Body of pancreas (tissue), 4 donors: ENCODE measurements around the gene SMIM43. TPM values are rescaled to one million over a fixed set of nuclear protein-coding genes. Genes with fewer than 3 reads are reported as not detected.

Source experiments
- ATAC-seq: fragments of 150-250 bp; one replicate; pipeline ENCODE4 v1.9.1; 2016
- DNase-seq, 4 donors: peaks; one replicate each; pipeline ENCODE4 v3.0.0-alpha.2; 2019
- H3K27ac ChIP-seq, 4 donors: fragments of 200-600 bp; sonication (generic); 1 replicate in 3 of 4; 2 replicates in 1 of 4; pipeline versions ENCODE4 v1.5.1 to v1.6.1; 2016 to 2019; ENCODE audit warnings: mild to moderate bottlenecking in 1 of 4, mixed read lengths in 1 of 4, moderate library complexity in 1 of 4
- H3K27me3 ChIP-seq, 2 donors: fragments of 200-600 bp; sonication (generic); one replicate each; pipeline ENCODE4 v1.6.0; 2016; ENCODE audit warnings: mild to moderate bottlenecking in 1 of 2
- H3K36me3 ChIP-seq, 2 donors: fragments of 200-600 bp; sonication (generic); replicated peaks in 1 of 2; 2 replicates each; pipeline ENCODE4 v1.5.1; 2016; ENCODE audit warnings: low read depth in 2 of 2; ENCODE audit not compliant: insufficient read depth in 1 of 2
- H3K4me1 ChIP-seq: fragments of 200-600 bp; sonication (generic); one replicate; pipeline ENCODE4 v1.6.0; 2016
- H3K4me3 ChIP-seq, 2 donors: fragments of 200-600 bp; sonication (generic); 1 replicate in 1 of 2; 2 replicates in 1 of 2; pipeline ENCODE4 v1.5.1; 2016 to 2019
- H3K9me3 ChIP-seq, 3 donors: fragments of 200-600 bp; sonication (generic); 1 replicate in 2 of 3; 2 replicates in 1 of 3; pipeline ENCODE4 v1.5.1; 2016
- POLR2A ChIP-seq, 3 donors: fragments of 450-650 bp; IDR thresholded peaks; one replicate each; pipeline ENCODE4 v1.6.1; 2016; ENCODE audit warnings: antibody characterized with exemption in 3 of 3, mild to moderate bottlenecking in 2 of 3
- WGBS, 2 donors: methylation state at CpG; one replicate each; pipeline ENCODE4 v1.1.5; 2017; 5-methylcytosine and 5-hydroxymethylcytosine counted together
- intact Hi-C: fragments of 100-400 bp; cut with DNase I; formaldehyde crosslinking; loops from one replicate; pipeline ENCODE4 v1.15.1; 2023
- total RNA-seq, 2 donors: library from RNA; depleted of rRNA; stranded (reverse); fragments of >200 nt; gene quantifications; one replicate each; pipeline ENCODE4 v1.1.0, GENCODE V29; 2016
- TF ChIP-seq, protein P1 (sequence below), 7 experiments: fragments of 450-650 bp in 4 of 7; fragments of 200-600 bp in 3 of 7; sonication (generic) in 3 of 7; IDR thresholded peaks; one replicate each; pipeline ENCODE4 v1.5.1; 2016 to 2019; ENCODE audit warnings: antibody characterized with exemption in 7 of 7

The SMIM43 gene
- total RNA-seq, 2 donors from 2014 or later, result not detected

DNA sequence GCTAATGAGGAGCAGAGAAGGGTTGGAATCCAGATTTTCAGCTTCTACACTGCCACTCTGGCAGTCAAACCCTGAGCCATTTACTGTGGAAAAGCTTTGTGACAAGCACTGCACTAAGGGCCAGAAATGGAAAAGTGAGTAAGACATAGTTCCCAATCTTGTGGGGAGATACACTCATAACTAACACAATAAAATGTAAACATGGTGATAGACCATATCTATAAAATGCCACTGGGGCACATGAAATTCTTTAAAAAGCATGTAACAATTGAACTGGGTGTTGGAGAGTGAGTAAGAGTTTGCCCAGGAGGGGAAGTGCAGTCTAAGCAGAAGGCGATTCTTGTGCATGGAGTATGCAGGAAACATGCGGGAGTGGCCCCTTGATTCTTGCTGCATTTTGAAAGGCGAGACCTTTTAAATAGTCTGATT lies 36.2 kb downstream of the SMIM43 start:
- DNase-seq (no peak), ATAC-seq (no peak)
- WGBS, 2 donors, result 76 to 84% methylated on average over 3 of the region's 3 CpGs
- Histone ChIP-seq H3K9me3 (no peaks in the 10 kb centered on the region), H3K27me3 (no peaks in the 10 kb centered on the region), H3K36me3 (no peaks in the 10 kb centered on the region), H3K4me1 (no peaks in the 10 kb centered on the region), H3K4me3 (no peak overlapping the region), H3K27ac (no peak overlapping the region)
- TF ChIP-seq, protein P1, sequence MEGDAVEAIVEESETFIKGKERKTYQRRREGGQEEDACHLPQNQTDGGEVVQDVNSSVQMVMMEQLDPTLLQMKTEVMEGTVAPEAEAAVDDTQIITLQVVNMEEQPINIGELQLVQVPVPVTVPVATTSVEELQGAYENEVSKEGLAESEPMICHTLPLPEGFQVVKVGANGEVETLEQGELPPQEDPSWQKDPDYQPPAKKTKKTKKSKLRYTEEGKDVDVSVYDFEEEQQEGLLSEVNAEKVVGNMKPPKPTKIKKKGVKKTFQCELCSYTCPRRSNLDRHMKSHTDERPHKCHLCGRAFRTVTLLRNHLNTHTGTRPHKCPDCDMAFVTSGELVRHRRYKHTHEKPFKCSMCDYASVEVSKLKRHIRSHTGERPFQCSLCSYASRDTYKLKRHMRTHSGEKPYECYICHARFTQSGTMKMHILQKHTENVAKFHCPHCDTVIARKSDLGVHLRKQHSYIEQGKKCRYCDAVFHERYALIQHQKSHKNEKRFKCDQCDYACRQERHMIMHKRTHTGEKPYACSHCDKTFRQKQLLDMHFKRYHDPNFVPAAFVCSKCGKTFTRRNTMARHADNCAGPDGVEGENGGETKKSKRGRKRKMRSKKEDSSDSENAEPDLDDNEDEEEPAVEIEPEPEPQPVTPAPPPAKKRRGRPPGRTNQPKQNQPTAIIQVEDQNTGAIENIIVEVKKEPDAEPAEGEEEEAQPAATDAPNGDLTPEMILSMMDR (IDR thresholded peaks at IDR 0.05), result no peak
- intact Hi-C loops, result no loop called here

DNA sequence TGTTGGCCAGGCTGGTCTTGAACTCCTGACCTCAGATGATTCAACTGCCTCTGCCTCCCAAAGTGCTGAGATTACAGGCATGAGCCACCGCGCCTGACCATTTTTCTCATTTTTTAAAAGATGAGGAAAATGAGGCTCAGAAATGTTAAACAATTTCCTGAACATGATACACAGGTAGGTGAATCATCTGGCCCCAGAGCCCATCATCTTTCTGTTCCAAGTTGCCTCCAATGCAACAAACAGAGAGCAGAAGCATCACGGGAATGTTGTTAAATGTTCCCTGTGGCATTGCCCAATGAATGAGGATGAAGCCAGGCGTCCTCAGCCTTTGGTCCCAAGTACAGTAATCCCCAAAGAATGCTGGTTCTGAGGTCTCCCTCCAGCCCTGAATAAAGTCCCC lies 36.9 kb downstream of the SMIM43 start:
- H3K4me1 ChIP-seq, result no peaks in the 10 kb centered on the region
- ATAC-seq, result no peak
- intact Hi-C loops, result no loop called here
- WGBS, 2 donors, result 70 to 81% methylated on average over 4 of the region's 4 CpGs
- no peaks in the 10 kb centered on the region for H3K9me3 ChIP-seq
- DNase-seq, result no peak
- no peak overlapping the region for H3K4me3 ChIP-seq
- H3K36me3 ChIP-seq, result no peaks in the 10 kb centered on the region
- TF ChIP-seq POLR2A (IDR thresholded peaks at IDR 0.05), result no peak
- TF ChIP-seq, protein P1 (IDR thresholded peaks at IDR 0.05), result no peak
- H3K27ac ChIP-seq, result no peak overlapping the region
- no peaks in the 10 kb centered on the region for H3K27me3 ChIP-seq

DNA sequence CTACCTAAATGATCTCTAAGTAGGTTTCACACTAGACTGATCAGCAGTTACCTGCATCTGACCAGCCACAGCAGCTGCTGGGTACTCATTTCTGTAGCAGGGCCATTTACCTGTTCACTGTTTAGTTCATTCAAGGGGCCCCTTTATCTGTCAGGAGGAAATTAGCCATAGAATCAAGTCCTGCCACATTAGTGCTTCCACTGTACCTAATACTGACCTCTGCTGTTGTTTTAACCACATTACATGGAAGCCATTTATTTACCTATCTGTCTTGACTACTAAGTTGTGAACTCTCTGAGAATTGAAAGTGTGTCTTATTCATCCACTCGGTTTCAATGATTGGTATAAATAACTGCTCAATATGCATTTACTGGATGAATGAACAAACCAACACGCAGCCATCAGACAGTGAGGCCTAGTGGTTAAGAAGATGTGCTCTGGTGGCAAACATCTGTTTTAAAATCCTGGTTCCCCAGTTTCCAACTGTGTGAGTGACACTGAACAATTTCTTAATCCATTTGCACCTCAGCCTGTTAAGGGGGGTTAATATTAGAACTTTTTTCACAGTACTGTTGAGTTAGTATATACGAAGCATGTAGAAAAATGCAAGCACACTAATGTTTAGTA lies 38.2 kb downstream of the SMIM43 start:
- ATAC-seq (peak; percentile 83), DNase-seq (no peak)
- TF ChIP-seq, protein P1 (IDR thresholded peaks at IDR 0.05), result peak; percentile 43 to 81 (median 75)
- TF ChIP-seq POLR2A (IDR thresholded peaks at IDR 0.05), result no peak
- WGBS, 2 donors, result 27% methylated on average over 3 of the region's 3 CpGs
- Histone ChIP-seq H3K27me3 (no peaks in the 10 kb centered on the region), H3K4me3 (no peak overlapping the region), H3K27ac (no peak overlapping the region), H3K9me3 (no peaks in the 10 kb centered on the region), H3K4me1 (no peaks in the 10 kb centered on the region), H3K36me3 (no peaks in the 10 kb centered on the region)
- intact Hi-C loops, result no loop called here

DNA sequence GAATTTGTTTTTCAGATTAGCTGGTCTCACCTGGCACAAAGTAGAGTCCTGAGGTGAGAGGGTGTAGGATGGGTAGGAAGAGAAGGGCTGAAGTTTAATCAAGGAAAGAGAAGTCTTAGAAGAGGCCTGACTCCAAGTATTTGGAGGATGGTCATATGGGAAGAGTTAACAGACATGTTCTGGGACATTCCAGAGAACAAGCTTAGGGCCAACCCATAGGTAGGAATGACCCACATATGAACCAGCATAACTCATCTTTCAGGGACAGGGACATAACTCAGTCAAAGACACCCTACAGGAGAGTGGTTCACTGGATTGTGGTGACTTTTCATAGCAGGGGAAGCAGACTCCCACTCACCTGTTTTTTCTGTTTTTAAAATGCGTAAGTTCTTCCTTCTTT lies 40.3 kb downstream of the SMIM43 start:
- 85 to 94% methylated on average over 1 of the region's 1 CpG for WGBS, 2 donors
- Histone ChIP-seq H3K27ac (no peak overlapping the region), H3K36me3 (no peaks in the 10 kb centered on the region), H3K4me1 (no peaks in the 10 kb centered on the region), H3K27me3 (no peaks in the 10 kb centered on the region), H3K4me3 (no peak overlapping the region), H3K9me3 (no peaks in the 10 kb centered on the region)
- intact Hi-C loops, result no loop called here
- TF ChIP-seq, protein P1 (IDR thresholded peaks at IDR 0.05), result no peak
- TF ChIP-seq POLR2A (IDR thresholded peaks at IDR 0.05), result no peak
- ATAC-seq, result no peak
- DNase-seq, result no peak

DNA sequence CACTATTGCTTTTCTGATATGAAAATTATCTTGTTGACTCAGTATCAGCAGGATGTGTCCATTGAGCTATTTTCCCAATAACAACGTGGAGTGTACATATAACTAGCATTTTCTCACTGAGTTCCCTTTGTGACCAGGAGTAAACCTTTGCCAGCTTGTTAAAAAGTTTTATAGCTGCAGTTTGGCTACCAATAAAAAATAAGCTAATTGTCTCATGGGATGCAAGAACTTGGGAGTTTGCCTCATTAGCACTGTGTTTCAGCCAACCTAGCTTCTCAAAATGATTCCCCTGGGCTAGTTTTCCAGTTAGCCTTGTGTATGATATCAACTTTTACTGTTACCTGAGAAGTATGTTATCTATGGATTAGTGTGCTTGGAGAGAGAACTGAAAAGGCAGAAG lies 43.3 kb downstream of the SMIM43 start:
- TF ChIP-seq POLR2A (IDR thresholded peaks at IDR 0.05), result no peak
- TF ChIP-seq, protein P1 (IDR thresholded peaks at IDR 0.05), result no peak
- 33 to 37% methylated on average over 1 of the region's 1 CpG for WGBS, 2 donors
- Histone ChIP-seq H3K27ac (no peak overlapping the region), H3K9me3 (no peaks in the 10 kb centered on the region), H3K36me3 (no peaks in the 10 kb centered on the region), H3K27me3 (no peaks in the 10 kb centered on the region), H3K4me3 (no peak overlapping the region), H3K4me1 (no peaks in the 10 kb centered on the region)
- ATAC-seq, result no peak
- DNase-seq, result no peak
- intact Hi-C loops, result no loop called here
